Gastrocnemius medialis (tissue), 4 donors: ENCODE data around the gene DEFB124. TPM values are rescaled to one million over a fixed set of nuclear protein-coding genes. Genes with fewer than 3 reads are reported as not detected.
"Not testable (repeated sequence)": the region's sequence is repeated elsewhere in the genome, so short reads cannot be mapped to it uniquely, and the experiment has no call there.

ENCODE experiments used
- ATAC-seq, 2 donors: fragments of 150-250 bp; one replicate each; pipeline ENCODE4 v1.9.1; 2016
- DNase-seq, 2 donors: peaks; one replicate each; pipeline ENCODE4 v3.0.0-alpha.2; 2019
- H3K27ac ChIP-seq, 4 donors: fragments of 200-600 bp; sonication (generic); 1 replicate in 1 of 4; 2 replicates in 3 of 4; pipeline ENCODE4 v1.5.1; 2016 to 2018; ENCODE audit warnings: mild to moderate bottlenecking in 2 of 4, moderate library complexity in 1 of 4
- H3K27me3 ChIP-seq, 3 donors: fragments of 200-600 bp; sonication (generic) in 2 of 3; 1 replicate in 1 of 3; 2 replicates in 2 of 3; pipeline versions ENCODE4 v1.5.1 to v1.6.0; 2016 to 2019; ENCODE audit warnings: mild to moderate bottlenecking in 1 of 3, moderate library complexity in 1 of 3
- H3K36me3 ChIP-seq, 2 donors: fragments of 200-600 bp; sonication (generic) in 1 of 2; one replicate each; pipeline ENCODE4 v1.5.1; 2017 to 2018
- H3K4me1 ChIP-seq, 2 donors: fragments of 200-600 bp; sonication (generic) in 1 of 2; one replicate each; pipeline ENCODE4 v1.5.1; 2016 to 2017; ENCODE audit warnings: mild to moderate bottlenecking in 2 of 2
- H3K4me3 ChIP-seq, 4 donors: fragments of 200-600 bp; sonication (generic) in 3 of 4; 1 replicate in 1 of 4; 2 replicates in 3 of 4; pipeline ENCODE4 v1.5.1; 2016 to 2019; ENCODE audit warnings: mild to moderate bottlenecking in 2 of 4
- H3K9me3 ChIP-seq, 3 donors: fragments of 200-600 bp; sonication (generic) in 2 of 3; 1 replicate in 1 of 3; 2 replicates in 2 of 3; pipeline ENCODE4 v1.5.1; 2016 to 2019
- POLR2A ChIP-seq, 2 donors: fragments of 450-650 bp; IDR thresholded peaks; one replicate each; pipeline ENCODE4 v1.6.1; 2017; ENCODE audit warnings: antibody characterized with exemption in 2 of 2, mild to moderate bottlenecking in 2 of 2, moderate library complexity in 2 of 2
- in situ Hi-C, 4 donors: fragments of 200-750 bp; cut with MboI; loops; one replicate each; pipeline versions ENCODE4 v1.15.0 to v1.8.0; 2017; ENCODE audit warnings: low sequenced_read_pairs in 4 of 4
- intact Hi-C: fragments of 100-400 bp; cut with DNase I; formaldehyde crosslinking; loops from one replicate; pipeline ENCODE4 v1.15.1; 2023; ENCODE audit warnings: low total_unique reads
- total RNA-seq, 4 donors: library from RNA; depleted of rRNA; stranded (reverse); fragments of >200 nt; gene quantifications; one replicate each; pipeline versions ENCODE4 v1.1.0 to v1.2.3, GENCODE V29; 2016
- TF ChIP-seq, protein P1 (sequence below), 5 experiments: fragments of 450-650 bp in 3 of 5; fragments of 200-600 bp in 2 of 5; sonication (generic) in 2 of 5; IDR thresholded peaks in 4 of 5; conservative IDR thresholded peaks in 1 of 5; 1 replicate in 4 of 5; 2 replicates in 1 of 5; pipeline ENCODE4 v1.5.1; 2016 to 2019; ENCODE audit warnings: antibody characterized with exemption in 5 of 5, mild to moderate bottlenecking in 3 of 5, moderate library complexity in 3 of 5

The DEFB124 gene
- total RNA-seq, 4 donors from 2014 or later = not detected

- Histone ChIP-seq H3K27me3 (no peaks in the 10 kb centered on the region), H3K27ac (no peak within 1 kb of the TSS), H3K4me1 (no peaks in the 10 kb centered on the region), H3K9me3 (no peaks in the 10 kb centered on the region), H3K36me3 (no peaks in the 10 kb centered on the region), H3K4me3 (no peak within 1 kb of the TSS)
- no peak for ATAC-seq
- intact Hi-C loops = no loop called here
- no peak for TF ChIP-seq POLR2A (IDR thresholded peaks at IDR 0.05)
- TF ChIP-seq, protein P1, sequence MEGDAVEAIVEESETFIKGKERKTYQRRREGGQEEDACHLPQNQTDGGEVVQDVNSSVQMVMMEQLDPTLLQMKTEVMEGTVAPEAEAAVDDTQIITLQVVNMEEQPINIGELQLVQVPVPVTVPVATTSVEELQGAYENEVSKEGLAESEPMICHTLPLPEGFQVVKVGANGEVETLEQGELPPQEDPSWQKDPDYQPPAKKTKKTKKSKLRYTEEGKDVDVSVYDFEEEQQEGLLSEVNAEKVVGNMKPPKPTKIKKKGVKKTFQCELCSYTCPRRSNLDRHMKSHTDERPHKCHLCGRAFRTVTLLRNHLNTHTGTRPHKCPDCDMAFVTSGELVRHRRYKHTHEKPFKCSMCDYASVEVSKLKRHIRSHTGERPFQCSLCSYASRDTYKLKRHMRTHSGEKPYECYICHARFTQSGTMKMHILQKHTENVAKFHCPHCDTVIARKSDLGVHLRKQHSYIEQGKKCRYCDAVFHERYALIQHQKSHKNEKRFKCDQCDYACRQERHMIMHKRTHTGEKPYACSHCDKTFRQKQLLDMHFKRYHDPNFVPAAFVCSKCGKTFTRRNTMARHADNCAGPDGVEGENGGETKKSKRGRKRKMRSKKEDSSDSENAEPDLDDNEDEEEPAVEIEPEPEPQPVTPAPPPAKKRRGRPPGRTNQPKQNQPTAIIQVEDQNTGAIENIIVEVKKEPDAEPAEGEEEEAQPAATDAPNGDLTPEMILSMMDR (IDR thresholded peaks at IDR 0.05 in 4 of 5, conservative IDR thresholded peaks at IDR 0.05 in 1 of 5) = no peak
- no peak for DNase-seq
- in situ Hi-C loops = no loop called here
These were observed 34.8 kb downstream of the DEFB124 start, which contains the start of gene DEFB123 for GRCh38 chr20:31440012-31440659. TSS of gene DEFB123 (plus strand) at chr20:31440632. CDS start at chr20:31440699, 67 bp downstream.

- ATAC-seq = no peak
- in situ Hi-C loops = no loop called here
These were observed 44.3 kb downstream of the DEFB124 start for GRCh38 chr20:31430568-31431115.

GRCh38 chr20:31427576-31427975, 47.4 kb downstream of the DEFB124 start:
- intact Hi-C loops, H3K36me3 ChIP-seq, H3K4me3 ChIP-seq, H3K27ac ChIP-seq, ATAC-seq, H3K9me3 ChIP-seq, in situ Hi-C loops, H3K4me1 ChIP-seq, DNase-seq, H3K27me3 ChIP-seq: not testable (repeated sequence)

More at GRCh38 chr20:31430568-31431115, 44.3 kb downstream of the DEFB124 start:
- intact Hi-C loops = no loop called here
- TF ChIP-seq, protein P1 (IDR thresholded peaks at IDR 0.05 in 4 of 5, conservative IDR thresholded peaks at IDR 0.05 in 1 of 5) = no peak
- TF ChIP-seq POLR2A (IDR thresholded peaks at IDR 0.05) = no peak
- Histone ChIP-seq H3K36me3 (no peaks in the 10 kb centered on the region), H3K27me3 (peaks cover 0 to 3% (median 0%) of the 10 kb centered on the region in 3 donors), H3K4me3 (no peak overlapping the region), H3K27ac (no peak overlapping the region), H3K4me1 (no peaks in the 10 kb centered on the region), H3K9me3 (no peaks in the 10 kb centered on the region)
- no peak for DNase-seq

- H3K9me3 ChIP-seq, H3K4me3 ChIP-seq, ATAC-seq, DNase-seq, H3K27ac ChIP-seq, H3K27me3 ChIP-seq, H3K4me1 ChIP-seq, in situ Hi-C loops, H3K36me3 ChIP-seq, intact Hi-C loops: not testable (repeated sequence)
These were observed 47.9 kb downstream of the DEFB124 start for GRCh38 chr20:31426891-31427551.

GRCh38 chr20:31425797-31426196, 49.1 kb downstream of the DEFB124 start:
- TF ChIP-seq, protein P1 (IDR thresholded peaks at IDR 0.05 in 4 of 5, conservative IDR thresholded peaks at IDR 0.05 in 1 of 5) = no peak
- TF ChIP-seq POLR2A (IDR thresholded peaks at IDR 0.05) = no peak
- H3K27me3 ChIP-seq = peaks cover 0 to 3% (median 0%) of the 10 kb centered on the region in 3 donors
- in situ Hi-C loops (no loop called here), intact Hi-C loops (no loop called here)
- no peak for DNase-seq
- H3K4me3 ChIP-seq = no peak overlapping the region
- no peak for ATAC-seq
- no peak overlapping the region for H3K27ac ChIP-seq
- H3K36me3 ChIP-seq = no peaks in the 10 kb centered on the region
- no peaks in the 10 kb centered on the region for H3K4me1 ChIP-seq
- H3K9me3 ChIP-seq = no peaks in the 10 kb centered on the region
